Muscle of back (tissue), 11 donors: ENCODE data around the gene MEIS2. TPM values are rescaled to one million over a fixed set of nuclear protein-coding genes. Genes with fewer than 3 reads are reported as not detected.

Source experiments
- DNase-seq, 3 donors: peaks; one replicate each; pipeline versions ENCODE4 v3.0.0 to v3.0.0-alpha.2; 2013
- polyA plus RNA-seq, 10 donors: library from polyadenylated mRNA; unstranded; fragments of 120-200 nt; gene quantifications; one replicate each; pipeline ENCODE4 v1.2.1, GENCODE V29; 2013; ENCODE audit not compliant: insufficient read length in 10 of 10

The MEIS2 gene
- polyA plus RNA-seq, 10 donors = 8.6 to 21.2 (median 9.8) TPM

GRCh38 chr15:37077623-37078351 is 22.6 kb downstream of the MEIS2 start:
- DNase-seq = peak in 1 of 3 donors; percentile 60

- DNase-seq = no peak
These were observed 23.8 kb downstream of the MEIS2 start for GRCh38 chr15:37076543-37076942.

- DNase-seq = no peak
These were observed 24.6 kb downstream of the MEIS2 start for GRCh38 chr15:37075777-37076176.

DNA sequence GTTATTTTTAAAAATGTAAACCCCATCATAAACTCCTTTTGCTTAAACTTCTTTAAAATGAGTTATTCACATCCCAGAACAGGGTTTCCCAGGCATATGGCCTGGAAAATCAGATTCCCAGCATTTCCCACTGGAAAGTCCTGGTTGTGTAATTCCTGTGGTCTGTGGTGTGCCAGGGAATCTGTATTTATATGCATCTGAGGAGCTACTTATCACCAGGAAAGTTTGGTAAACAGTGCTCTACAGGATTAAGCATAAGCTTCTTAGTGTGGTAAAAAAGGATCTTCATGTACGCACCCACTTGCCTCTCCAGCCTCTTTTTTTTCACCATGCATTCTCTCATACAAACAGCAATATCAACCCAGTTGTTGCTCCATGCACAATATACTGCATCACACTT is 28.2 kb downstream of the MEIS2 start:
- DNase-seq = no peak

DNA sequence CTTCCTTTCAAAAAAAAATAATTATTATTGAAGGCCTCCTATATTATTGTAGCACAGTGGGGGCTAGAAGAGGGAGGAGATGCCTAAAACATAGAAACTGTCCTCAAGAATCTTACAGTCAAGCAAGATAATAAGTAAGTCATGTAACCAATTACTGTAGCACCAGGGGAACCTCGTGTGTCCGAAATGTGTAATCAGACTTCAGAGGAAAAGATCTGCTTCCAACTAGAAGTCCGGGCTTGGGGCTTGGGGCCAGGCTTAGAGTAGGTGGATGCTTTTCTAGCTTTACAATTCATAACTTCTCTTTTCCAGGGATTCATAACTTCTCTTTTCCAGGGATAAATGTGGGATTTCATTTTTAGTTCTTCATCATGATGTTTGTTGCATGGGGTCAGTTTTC is 29.2 kb downstream of the MEIS2 start:
- DNase-seq = no peak

GRCh38 chr15:37070686-37071085 is 29.7 kb downstream of the MEIS2 start:
- DNase-seq = no peak

DNA sequence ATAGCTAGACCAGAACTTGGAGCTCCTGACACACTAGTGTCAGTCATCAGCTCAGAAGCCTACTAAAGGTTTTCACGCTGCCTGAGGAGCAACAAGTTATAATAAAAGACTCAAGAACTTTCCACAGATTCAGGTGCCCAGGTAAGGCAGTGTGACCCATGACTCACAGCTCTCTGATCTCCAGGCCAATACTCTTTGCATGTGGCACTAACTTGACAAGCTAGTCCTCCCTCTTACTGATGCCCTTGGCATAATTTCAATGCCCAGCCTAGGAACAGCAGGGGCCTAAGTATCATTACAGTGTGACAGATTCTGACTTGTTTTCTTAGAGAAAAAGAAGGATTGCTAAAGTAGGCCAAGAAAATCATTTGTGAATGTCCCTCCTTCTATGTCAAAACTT is 38.4 kb downstream of the MEIS2 start:
- no peak for DNase-seq

GRCh38 chr15:37059086-37059485 is 41.3 kb downstream of the MEIS2 start:
- DNase-seq = peak in 1 of 3 donors; percentile 64

DNA sequence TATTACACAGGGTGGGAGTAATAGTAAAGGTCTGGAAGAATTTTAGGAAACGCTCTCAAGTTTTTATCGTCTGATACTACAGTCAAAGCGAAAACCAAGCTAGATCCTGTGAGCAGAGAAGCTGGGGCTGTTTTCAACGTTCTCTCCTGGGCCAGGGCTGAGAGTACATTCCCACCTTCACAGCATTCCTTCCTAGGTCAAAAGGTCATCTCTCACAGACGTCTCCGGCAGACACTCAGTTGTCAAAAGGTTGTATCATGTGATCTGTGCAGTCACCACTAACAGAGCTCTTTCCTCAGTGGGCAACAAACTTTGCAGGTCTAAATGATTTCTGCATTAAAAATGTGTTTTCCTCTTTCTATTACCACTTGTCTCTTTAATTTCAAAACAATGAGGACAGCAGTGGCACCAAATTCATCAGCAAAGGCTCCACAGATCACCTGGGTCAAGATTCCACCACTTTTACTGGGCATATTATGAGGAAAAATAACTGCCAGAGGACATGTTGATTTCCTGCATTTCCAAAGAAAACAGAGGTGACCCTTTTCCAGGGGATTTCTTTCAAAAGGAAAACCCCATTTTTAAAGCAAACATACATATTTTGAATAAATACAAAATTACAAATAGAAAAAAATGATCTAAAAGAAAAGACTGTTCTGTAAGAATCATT is 41.9 kb downstream of the MEIS2 start:
- no peak for DNase-seq

DNA sequence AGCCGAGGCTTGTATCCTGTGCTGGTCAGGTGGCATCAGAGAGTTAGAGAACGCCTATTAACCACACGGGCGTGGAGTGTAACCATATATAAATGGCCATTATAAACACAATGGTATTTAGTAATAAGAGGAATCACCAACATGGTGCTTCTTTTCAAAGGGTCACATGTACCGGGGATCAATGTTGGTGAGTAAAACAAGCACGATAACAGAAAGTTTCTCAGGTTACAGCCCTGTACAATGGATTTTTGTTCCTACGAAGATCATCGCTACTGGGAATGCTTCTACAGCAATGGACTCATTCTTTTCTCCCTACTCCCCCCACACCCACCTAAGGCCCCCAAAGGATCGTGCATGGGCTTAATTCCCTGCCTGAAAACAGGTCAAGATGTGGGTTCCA is 42.5 kb downstream of the MEIS2 start:
- DNase-seq = no peak

DNA sequence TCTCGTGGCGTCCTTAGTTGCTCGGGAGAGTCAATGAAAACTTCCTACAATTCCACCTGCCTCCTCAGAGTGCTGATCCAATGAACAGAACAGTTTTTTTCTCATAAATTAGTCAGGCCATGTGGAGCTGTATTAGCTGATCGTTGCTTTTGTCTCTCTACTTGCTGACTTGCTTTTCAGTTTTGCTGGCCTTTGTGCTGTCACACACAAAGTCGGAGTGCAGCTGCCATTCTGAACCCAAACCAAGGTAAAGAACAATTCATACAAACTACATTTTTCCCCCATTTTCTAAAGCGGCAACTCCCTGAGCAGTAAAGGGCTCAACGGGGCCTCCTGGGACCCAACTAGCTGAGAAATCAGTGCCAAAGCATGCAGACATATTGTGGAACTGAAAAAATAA is 43.1 kb downstream of the MEIS2 start:
- no peak for DNase-seq

- no peak for DNase-seq
These were observed 43.9 kb downstream of the MEIS2 start for GRCh38 chr15:37056177-37057121.

- DNase-seq = no peak
These were observed 44.9 kb downstream of the MEIS2 start for GRCh38 chr15:37055481-37055880.

GRCh38 chr15:37054336-37054735 is 46.0 kb downstream of the MEIS2 start:
- no peak for DNase-seq

DNA sequence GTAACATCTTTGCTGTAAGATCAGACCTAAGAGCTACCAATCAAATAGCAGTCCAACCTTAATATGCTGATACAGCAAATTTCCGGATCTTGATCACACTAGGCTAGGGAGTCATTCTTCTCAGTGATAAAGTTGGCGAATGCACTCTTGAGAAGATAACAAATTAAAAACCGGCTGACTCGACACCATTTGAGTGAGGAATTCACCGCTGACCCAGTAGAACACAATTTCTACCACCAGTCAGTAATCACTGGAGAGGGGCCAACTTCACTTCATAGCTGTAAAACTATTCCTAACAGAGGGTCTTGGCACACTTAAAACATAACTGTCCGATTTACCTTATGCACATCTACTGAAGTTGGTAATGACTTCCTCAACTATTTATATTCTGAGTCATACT is 47.2 kb downstream of the MEIS2 start:
- no peak for DNase-seq

DNA sequence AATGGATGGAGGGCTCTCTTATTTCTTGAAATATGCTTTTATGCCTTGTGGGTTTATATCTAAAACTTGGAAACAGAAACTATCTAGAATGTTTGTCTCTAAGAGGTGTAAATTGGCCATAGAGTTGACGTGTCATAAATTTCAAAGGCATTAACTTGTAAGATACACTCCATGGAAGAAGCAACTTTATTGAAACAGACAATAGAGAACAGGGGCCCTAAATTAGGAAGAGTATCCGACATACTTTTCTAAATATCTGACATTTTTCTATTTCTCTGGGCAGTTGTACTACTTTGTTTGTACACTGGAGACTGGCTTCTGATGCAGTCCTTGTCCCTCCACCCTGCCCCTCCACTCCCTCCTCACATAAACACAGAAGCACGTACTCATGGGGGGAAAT is 50.0 kb downstream of the MEIS2 start:
- DNase-seq = no peak

DNA sequence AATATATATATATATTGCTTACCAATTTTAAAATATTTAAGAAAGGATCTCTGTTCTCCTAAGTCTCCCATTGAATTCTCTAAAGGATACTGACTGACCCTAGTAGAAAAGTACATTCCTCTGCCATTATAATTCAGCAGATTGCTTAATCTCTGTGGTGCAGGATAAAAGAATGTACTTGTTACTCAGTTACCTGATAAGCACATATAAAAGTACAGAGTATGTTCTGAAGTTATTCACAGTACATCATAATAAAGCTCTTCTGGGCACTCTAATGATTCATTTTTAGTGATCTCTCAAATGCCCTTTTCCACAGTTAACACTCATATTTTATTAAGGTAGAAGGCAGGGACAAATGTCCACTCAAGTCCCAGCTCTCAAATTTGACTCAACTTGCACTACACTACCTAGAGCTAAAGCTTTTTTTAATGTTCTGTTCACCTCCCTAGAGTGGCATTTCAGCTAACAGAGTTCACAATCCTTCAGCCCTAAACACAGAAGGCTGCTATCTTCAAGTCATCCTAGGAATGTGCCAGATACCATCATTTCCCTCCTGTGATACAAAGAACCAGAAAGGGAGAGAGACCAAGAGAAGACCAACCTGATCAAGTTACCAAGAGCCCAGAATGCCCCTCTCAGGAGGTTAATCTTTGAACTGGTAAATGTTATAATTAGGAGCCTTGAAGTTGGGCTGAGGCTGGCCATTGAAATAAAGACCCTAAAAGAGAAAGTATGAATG is 53.3 kb downstream of the MEIS2 start:
- no peak for DNase-seq

DNA sequence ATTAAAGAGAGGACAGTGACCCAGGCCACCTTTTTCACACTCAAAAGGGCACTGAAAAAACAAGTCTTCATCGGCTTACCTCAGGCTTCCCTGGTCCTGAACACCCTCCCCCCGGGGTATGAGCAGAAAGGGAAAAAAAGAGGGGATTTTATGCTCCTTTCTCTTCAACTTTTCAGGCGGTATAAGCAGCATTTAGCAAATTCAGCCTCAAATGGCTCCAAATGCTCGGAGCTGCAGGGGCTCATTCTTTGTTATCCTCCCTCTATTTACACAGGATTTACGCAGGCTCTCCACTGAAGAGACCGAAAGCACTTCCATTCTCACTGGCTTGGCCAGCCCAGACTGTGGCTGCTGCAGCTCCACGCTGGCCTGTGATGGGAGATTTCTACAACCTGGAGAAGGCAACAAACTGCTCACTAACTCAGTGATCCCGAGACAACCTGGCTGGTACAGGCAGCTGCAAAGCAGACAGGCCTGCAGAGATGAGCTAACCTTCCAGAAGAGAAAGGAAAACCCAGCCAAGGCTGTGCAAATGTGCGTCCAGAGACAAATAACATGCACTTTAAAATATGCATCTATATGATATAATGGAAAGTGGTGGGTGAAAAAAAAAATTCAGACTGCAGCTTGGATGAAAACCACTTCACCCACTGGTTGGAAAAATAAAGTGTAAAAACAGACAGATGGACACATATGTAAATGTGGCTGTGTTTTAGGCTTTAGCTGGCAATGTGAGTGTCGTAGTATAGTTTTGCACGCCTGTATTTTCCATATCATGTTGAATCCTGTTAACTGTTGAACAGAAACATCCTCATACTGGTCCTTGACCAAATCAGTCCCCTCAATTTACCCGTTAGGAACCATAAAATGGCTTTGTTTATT is 54.2 kb downstream of the MEIS2 start:
- DNase-seq = peak in 2 of 3 donors; percentile 58 to 85

- peak in 1 of 3 donors; percentile 36 for DNase-seq
These were observed 55.3 kb downstream of the MEIS2 start for GRCh38 chr15:37044915-37045648.

- DNase-seq = no peak
These were observed 58.5 kb downstream of the MEIS2 start for GRCh38 chr15:37041836-37042235.
